CD4-positive, alpha-beta T cell (primary cell): Measurements from ENCODE around the gene SLC25A47. TPM values are rescaled to one million over a fixed set of nuclear protein-coding genes. Genes with fewer than 3 reads are reported as not detected.

Source experiments
- ATAC-seq: fragments of 200-7000 bp; cut with Tn5 transposase; one replicate; pipeline ENCODE4 v1.10.0; 2022; ENCODE audit warnings: mild to moderate bottlenecking; ENCODE audit not compliant: poor library complexity
- CTCF ChIA-PET: fragments of 350-600 bp; sonication (Branson Sonifier 250); formaldehyde crosslinking; loops from one replicate; lab custom pipeline; 2021; ENCODE audit warnings: antibody characterized with exemption, inconsistent platforms; lab: Charles Lee
- POLR2A ChIA-PET: fragments of 350-600 bp; sonication (Branson Sonifier 250); formaldehyde crosslinking; loops from one replicate; lab custom pipeline; 2021; ENCODE audit warnings: antibody characterized with exemption, inconsistent platforms; lab: Charles Lee
- DNase-seq, 14 experiments: peaks; one replicate each; pipeline ENCODE4 v3.0.0-alpha.2; 2013 to 2020; ENCODE audit warnings: mixed read lengths in 2 of 14
- H3K27ac ChIP-seq, 2 donors: one replicate each; pipeline versions ENCODE4 v1.5.1 to v1.7.0; 2013; ENCODE audit warnings: low read length in 2 of 2, low read depth in 1 of 2, mild to moderate bottlenecking in 1 of 2
- H3K27me3 ChIP-seq, 2 experiments: 1 replicate in 1 of 2; 2 replicates in 1 of 2; pipeline versions ENCODE4 v1.6.1 to v1.7.0; 2013; ENCODE audit warnings: low read length in 2 of 2, control low read depth in 1 of 2, mild to moderate bottlenecking in 1 of 2, moderate library complexity in 1 of 2; ENCODE audit not compliant: insufficient read depth in 2 of 2, control insufficient read depth in 1 of 2
- H3K36me3 ChIP-seq: one replicate; pipeline ENCODE4 v1.6.1; 2013; ENCODE audit warnings: low read length, control low read depth; ENCODE audit not compliant: insufficient read depth
- H3K4me1 ChIP-seq: one replicate; pipeline ENCODE4 v1.6.1; 2013; ENCODE audit warnings: low read length, control low read depth; ENCODE audit not compliant: insufficient read depth
- H3K4me3 ChIP-seq: one replicate; pipeline ENCODE4 v1.5.1; 2013; ENCODE audit warnings: mild to moderate bottlenecking, low read length, moderate library complexity
- H3K9me3 ChIP-seq, 2 experiments: 1 replicate in 1 of 2; 2 replicates in 1 of 2; pipeline versions ENCODE4 v1.6.1 to v1.7.0; 2013; ENCODE audit warnings: low read length in 2 of 2, mild to moderate bottlenecking in 2 of 2, control low read depth in 1 of 2, moderate library complexity in 1 of 2; ENCODE audit not compliant: control insufficient read depth in 1 of 2, insufficient read depth in 1 of 2
- H3K27ac Mint-ChIP-seq: one replicate; pipeline ENCODE4 v1.8.0; 2020; ENCODE audit warnings: mixed read lengths
- H3K27me3 Mint-ChIP-seq: one replicate; pipeline ENCODE4 v1.8.0; 2021; ENCODE audit warnings: mixed read lengths
- H3K36me3 Mint-ChIP-seq: one replicate; pipeline ENCODE4 v1.8.0; 2021; ENCODE audit warnings: low read depth, mixed read lengths
- H3K4me1 Mint-ChIP-seq: one replicate; pipeline ENCODE4 v1.8.0; 2021; ENCODE audit warnings: low read depth, mixed read lengths
- H3K4me3 Mint-ChIP-seq: one replicate; pipeline ENCODE4 v1.8.0; 2020; ENCODE audit warnings: mild to moderate bottlenecking, mixed read lengths
- H3K9me3 Mint-ChIP-seq: one replicate; pipeline ENCODE4 v1.8.0; 2020; ENCODE audit warnings: mixed read lengths
- CTCF ChIP-seq: fragments of 200-600 bp; IDR thresholded peaks from one replicate; pipeline ENCODE4 v1.8.0; 2022; ENCODE audit warnings: antibody characterized with exemption, mild to moderate bottlenecking
- intact Hi-C, 2 experiments: fragments of 100-400 bp; cut with DNase I in 1 of 2; cut with micrococcal nuclease in 1 of 2; formaldehyde crosslinking; loops; one replicate each; pipeline versions ENCODE4 v1.15.1 to v1.9.0; 2023 to 2025; cut with DNase I, micrococcal nuclease
- total RNA-seq, 174 experiments: library from RNA in 2 of 174; stranded (reverse) in 2 of 174; gene quantifications; one replicate each; pipeline ENCODE4 v1.2.3 and lab custom pipeline; 2021 to 2026

SLC25A47 gene
- total RNA-seq, 2 experiments from 2014 or later: not detected

- Mint-ChIP-seq H3K36me3 (no peaks in the 10 kb centered on the region), H3K4me1 (no peaks in the 10 kb centered on the region), H3K27ac (no peak overlapping the region), H3K4me3 (no peak overlapping the region), H3K9me3 (no peaks in the 10 kb centered on the region), H3K27me3 (no peaks in the 10 kb centered on the region)
- no peaks in the 10 kb centered on the region for H3K4me1 ChIP-seq
- intact Hi-C loops: no loop called here
- TF ChIP-seq CTCF: no peak
- ChIA-PET CTCF (no interaction called here), POLR2A (no interaction called here)
- H3K9me3 ChIP-seq: no peaks in the 10 kb centered on the region
- no peaks in the 10 kb centered on the region for H3K27me3 ChIP-seq
- no peak overlapping the region for H3K27ac ChIP-seq
- ATAC-seq (no peak), DNase-seq (peak in 1 of 14 experiments; percentile 10)
- H3K36me3 ChIP-seq: peaks cover 8% of the 10 kb centered on the region
- no peak overlapping the region for H3K4me3 ChIP-seq
Observed at GRCh38 chr14:100291305-100292075, 31.6 kb upstream of the SLC25A47 start.

- peak in 1 of 14 experiments; percentile 30 for DNase-seq
- no peaks in the 10 kb centered on the region for H3K27me3 Mint-ChIP-seq
Observed at GRCh38 chr14:100292301-100292775, 30.8 kb upstream of the SLC25A47 start.

DNA sequence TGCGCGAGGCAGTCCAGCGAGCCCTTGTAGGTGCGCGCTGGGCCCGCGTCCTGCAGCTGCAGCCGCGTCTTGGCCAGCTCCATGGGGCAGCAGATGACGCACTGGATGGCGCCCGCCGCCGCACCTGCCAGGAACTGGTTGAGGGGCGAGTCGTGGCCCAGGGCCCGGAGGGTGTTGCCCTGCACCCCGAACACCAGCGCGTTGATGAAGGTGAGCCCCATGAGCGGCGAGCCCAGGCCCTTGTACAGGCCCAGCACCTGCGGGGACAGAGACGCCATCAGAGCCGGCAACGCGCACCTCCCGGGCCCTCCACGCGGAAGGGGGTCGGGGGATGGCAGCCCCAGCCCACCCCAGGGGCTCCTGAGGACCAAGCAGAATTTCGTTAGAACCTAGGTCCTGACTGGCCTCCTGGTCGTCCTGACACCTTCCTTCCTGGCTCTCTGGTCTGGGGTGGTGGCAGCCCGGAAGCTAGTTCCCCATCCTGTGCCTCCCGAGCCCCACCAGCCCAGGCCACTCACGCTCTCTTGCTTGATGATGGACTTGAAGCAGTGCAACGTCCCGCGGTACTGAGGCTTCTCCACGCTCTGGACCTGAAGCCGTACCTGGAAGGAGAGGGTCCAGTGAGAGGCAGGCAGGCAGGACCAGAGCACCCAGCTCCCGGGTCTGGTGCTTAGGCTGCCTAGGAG lies 30.2 kb upstream of the SLC25A47 start:
- Histone ChIP-seq H3K4me1 (peaks cover 6% of the 10 kb centered on the region), H3K4me3 (no peak overlapping the region), H3K36me3 (peaks cover 8% of the 10 kb centered on the region), H3K9me3 (no peaks in the 10 kb centered on the region), H3K27ac (no peak overlapping the region), H3K27me3 (no peaks in the 10 kb centered on the region)
- TF ChIP-seq CTCF: no peak
- Mint-ChIP-seq H3K36me3 (no peaks in the 10 kb centered on the region), H3K4me1 (no peaks in the 10 kb centered on the region), H3K27ac (no peak overlapping the region), H3K27me3 (no peaks in the 10 kb centered on the region), H3K4me3 (no peak overlapping the region), H3K9me3 (no peaks in the 10 kb centered on the region)
- ATAC-seq: no peak
- intact Hi-C loops: no loop called here
- DNase-seq: peak in 1 of 14 experiments; percentile 19
- ChIA-PET POLR2A (no interaction called here), CTCF (no interaction called here)

More at GRCh38 chr14:100292301-100292775, 30.8 kb upstream of the SLC25A47 start:
- Mint-ChIP-seq H3K4me1 (no peaks in the 10 kb centered on the region), H3K9me3 (no peaks in the 10 kb centered on the region), H3K27ac (no peak overlapping the region), H3K4me3 (no peak overlapping the region), H3K36me3 (no peaks in the 10 kb centered on the region)
- CTCF ChIA-PET: no interaction called here
- no peak overlapping the region for H3K4me3 ChIP-seq
- H3K27ac ChIP-seq: no peak overlapping the region
- POLR2A ChIA-PET: no interaction called here
- H3K27me3 ChIP-seq: no peaks in the 10 kb centered on the region
- ATAC-seq: no peak
- H3K9me3 ChIP-seq: no peaks in the 10 kb centered on the region
- H3K36me3 ChIP-seq: peaks cover 8% of the 10 kb centered on the region
- TF ChIP-seq CTCF: no peak
- intact Hi-C loops: no loop called here
- peaks cover under 1% of the 10 kb centered on the region for H3K4me1 ChIP-seq
